Measurements from ENCODE around the gene HECW1.

GRCh38 chr7:43362652-43363034 is 250.2 kb downstream of the HECW1 start:
- TF ChIP-seq, protein P1, sequence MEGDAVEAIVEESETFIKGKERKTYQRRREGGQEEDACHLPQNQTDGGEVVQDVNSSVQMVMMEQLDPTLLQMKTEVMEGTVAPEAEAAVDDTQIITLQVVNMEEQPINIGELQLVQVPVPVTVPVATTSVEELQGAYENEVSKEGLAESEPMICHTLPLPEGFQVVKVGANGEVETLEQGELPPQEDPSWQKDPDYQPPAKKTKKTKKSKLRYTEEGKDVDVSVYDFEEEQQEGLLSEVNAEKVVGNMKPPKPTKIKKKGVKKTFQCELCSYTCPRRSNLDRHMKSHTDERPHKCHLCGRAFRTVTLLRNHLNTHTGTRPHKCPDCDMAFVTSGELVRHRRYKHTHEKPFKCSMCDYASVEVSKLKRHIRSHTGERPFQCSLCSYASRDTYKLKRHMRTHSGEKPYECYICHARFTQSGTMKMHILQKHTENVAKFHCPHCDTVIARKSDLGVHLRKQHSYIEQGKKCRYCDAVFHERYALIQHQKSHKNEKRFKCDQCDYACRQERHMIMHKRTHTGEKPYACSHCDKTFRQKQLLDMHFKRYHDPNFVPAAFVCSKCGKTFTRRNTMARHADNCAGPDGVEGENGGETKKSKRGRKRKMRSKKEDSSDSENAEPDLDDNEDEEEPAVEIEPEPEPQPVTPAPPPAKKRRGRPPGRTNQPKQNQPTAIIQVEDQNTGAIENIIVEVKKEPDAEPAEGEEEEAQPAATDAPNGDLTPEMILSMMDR (optimal IDR thresholded peaks at IDR 0.05 in 1 of 3, IDR thresholded peaks at IDR 0.05 in 1 of 3, conservative IDR thresholded peaks at IDR 0.05 in 1 of 3; ENCODE audit: extremely low read depth in 1 of 3, insufficient read depth in 2 of 3, low read length in 3 of 3): no peak
- TF ChIP-seq EZH2 (IDR thresholded peaks at IDR 0.05; ENCODE audit: low read length): no peak

Data from keratinocyte (primary cell).